ENCODE measurements around the gene ARHGAP8.

- TF ChIP-seq POLR2A (IDR thresholded peaks at IDR 0.05) (no peak), CTCF (IDR thresholded peaks at IDR 0.05) (no peak)
These were observed 135.6 kb downstream of the ARHGAP8 start for GRCh38 chr22:44887941-44888366.
